ENCODE results near the gene CFAP119. TPM values are rescaled to one million over a fixed set of nuclear protein-coding genes. Genes with fewer than 3 reads are reported as not detected.

The CFAP119 gene
- total RNA-seq, 1 experiment from 2014 or later: 1.1 TPM

- peaks cover 17% of the 10 kb centered on the region for H3K4me1 ChIP-seq (replicated peaks)
- H3K27ac ChIP-seq: 0 out of 2 replicates have a peak overlapping the region, but pooled peaks have one; percentile 9
- peak in 1 of 2 experiments; percentile 49 for DNase-seq (ENCODE audit: low read depth in 1 of 2, low spot score in 2 of 2)
- H3K27me3 ChIP-seq (replicated peaks): no peaks in the 10 kb centered on the region
- H3K36me3 ChIP-seq: peaks cover 71% of the 10 kb centered on the region
- peak overlapping the region; percentile 72 for H3K4me3 ChIP-seq
- H3K9me3 ChIP-seq (replicated peaks): no peaks in the 10 kb centered on the region
Measured at GRCh38 chr16:30761427-30761927, 385 bp downstream of the CFAP119 start.

GRCh38 chr16:30760577-30761426, 1.1 kb downstream of the CFAP119 start:
- Histone ChIP-seq H3K27me3 (replicated peaks) (no peaks in the 10 kb centered on the region), H3K4me3 (peak overlapping the region; percentile 72), H3K36me3 (peaks cover 71% of the 10 kb centered on the region), H3K4me1 (replicated peaks) (peaks cover 17% of the 10 kb centered on the region), H3K27ac (no peak overlapping the region), H3K9me3 (replicated peaks) (no peaks in the 10 kb centered on the region)
- DNase-seq (ENCODE audit: low read depth in 1 of 2, low spot score in 2 of 2): no peak

GRCh38 chr16:30760001-30760559, 1.8 kb downstream of the CFAP119 start:
- DNase-seq (ENCODE audit: low read depth in 1 of 2, low spot score in 2 of 2): no peak
- Histone ChIP-seq H3K4me3 (no peak overlapping the region), H3K27me3 (replicated peaks) (no peaks in the 10 kb centered on the region), H3K36me3 (peaks cover 69% of the 10 kb centered on the region), H3K9me3 (replicated peaks) (no peaks in the 10 kb centered on the region), H3K4me1 (replicated peaks) (peaks cover 17% of the 10 kb centered on the region), H3K27ac (no peak overlapping the region)

- no peak for DNase-seq (ENCODE audit: low read depth in 1 of 2, low spot score in 2 of 2)
- Histone ChIP-seq H3K27ac (no peak overlapping the region), H3K4me3 (no peak overlapping the region), H3K4me1 (replicated peaks) (peaks cover 17% of the 10 kb centered on the region), H3K9me3 (replicated peaks) (no peaks in the 10 kb centered on the region), H3K36me3 (peaks cover 69% of the 10 kb centered on the region), H3K27me3 (replicated peaks) (no peaks in the 10 kb centered on the region)
Measured at GRCh38 chr16:30758988-30759491, 2.8 kb downstream of the CFAP119 start.

GRCh38 chr16:30757316-30757715, 4.5 kb downstream of the CFAP119 start:
- Histone ChIP-seq H3K4me1 (replicated peaks) (peaks cover 7% of the 10 kb centered on the region), H3K9me3 (replicated peaks) (no peaks in the 10 kb centered on the region), H3K4me3 (no peak overlapping the region), H3K27me3 (replicated peaks) (no peaks in the 10 kb centered on the region), H3K27ac (no peak overlapping the region), H3K36me3 (peaks cover 69% of the 10 kb centered on the region)
- no peak for DNase-seq (ENCODE audit: low read depth in 1 of 2, low spot score in 2 of 2)

GRCh38 chr16:30756781-30757100, 5.1 kb downstream of the CFAP119 start:
- H3K27ac ChIP-seq: no peak overlapping the region
- DNase-seq (ENCODE audit: low read depth in 1 of 2, low spot score in 2 of 2): no peak
- no peaks in the 10 kb centered on the region for H3K27me3 ChIP-seq (replicated peaks)
- H3K9me3 ChIP-seq (replicated peaks): no peaks in the 10 kb centered on the region
- H3K4me3 ChIP-seq: no peak overlapping the region
- H3K36me3 ChIP-seq: peaks cover 71% of the 10 kb centered on the region
- peaks cover 7% of the 10 kb centered on the region for H3K4me1 ChIP-seq (replicated peaks)

GRCh38 chr16:30755955-30756780, 5.7 kb downstream of the CFAP119 start:
- peaks cover 77% of the 10 kb centered on the region for H3K36me3 ChIP-seq
- H3K27me3 ChIP-seq (replicated peaks): no peaks in the 10 kb centered on the region
- H3K4me3 ChIP-seq: no peak overlapping the region
- peaks cover 6% of the 10 kb centered on the region for H3K4me1 ChIP-seq (replicated peaks)
- H3K27ac ChIP-seq: no peak overlapping the region
- no peaks in the 10 kb centered on the region for H3K9me3 ChIP-seq (replicated peaks)
- no peak for DNase-seq (ENCODE audit: low read depth in 1 of 2, low spot score in 2 of 2)

GRCh38 chr16:30753596-30753995, 8.3 kb downstream of the CFAP119 start:
- Histone ChIP-seq H3K36me3 (peaks cover 81% of the 10 kb centered on the region), H3K9me3 (replicated peaks) (no peaks in the 10 kb centered on the region)
- no peak for DNase-seq (ENCODE audit: low read depth in 1 of 2, low spot score in 2 of 2)

GRCh38 chr16:30750876-30751465, 10.9 kb downstream of the CFAP119 start:
- no peaks in the 10 kb centered on the region for H3K27me3 ChIP-seq (replicated peaks)
- no peak overlapping the region for H3K4me3 ChIP-seq
- H3K9me3 ChIP-seq (replicated peaks): no peaks in the 10 kb centered on the region
- no peak overlapping the region for H3K27ac ChIP-seq
- no peak for DNase-seq (ENCODE audit: low read depth in 1 of 2, low spot score in 2 of 2)
- H3K4me1 ChIP-seq (replicated peaks): peaks cover 10% of the 10 kb centered on the region
- peaks cover 62% of the 10 kb centered on the region for H3K36me3 ChIP-seq

More at GRCh38 chr16:30753596-30753995, 8.3 kb downstream of the CFAP119 start:
- peaks cover 4% of the 10 kb centered on the region; the same call in 1 of the 2 replicates for H3K4me1 ChIP-seq (replicated peaks)
- H3K27me3 ChIP-seq (replicated peaks): no peaks in the 10 kb centered on the region
- no peak overlapping the region for H3K4me3 ChIP-seq
- no peak overlapping the region for H3K27ac ChIP-seq

GRCh38 chr16:30750201-30750600, 11.7 kb downstream of the CFAP119 start:
- no peaks in the 10 kb centered on the region for H3K9me3 ChIP-seq (replicated peaks)
- no peak overlapping the region for H3K27ac ChIP-seq
- H3K4me3 ChIP-seq: no peak overlapping the region
- H3K27me3 ChIP-seq (replicated peaks): no peaks in the 10 kb centered on the region
- H3K36me3 ChIP-seq: peaks cover 56% of the 10 kb centered on the region
- DNase-seq (ENCODE audit: low read depth in 1 of 2, low spot score in 2 of 2): no peak
- peaks cover 10% of the 10 kb centered on the region for H3K4me1 ChIP-seq (replicated peaks)

GRCh38 chr16:30748634-30749445, 13.0 kb downstream of the CFAP119 start:
- Histone ChIP-seq H3K4me1 (replicated peaks) (peaks cover 10% of the 10 kb centered on the region), H3K9me3 (replicated peaks) (no peaks in the 10 kb centered on the region), H3K4me3 (peak overlapping the region; percentile 64), H3K36me3 (peaks cover 52% of the 10 kb centered on the region), H3K27me3 (replicated peaks) (no peaks in the 10 kb centered on the region), H3K27ac (no peak overlapping the region)
- peak; percentile 15 to 66 for DNase-seq (ENCODE audit: low read depth in 1 of 2, low spot score in 2 of 2)

- H3K27ac ChIP-seq: peak within 1 kb of the TSS; percentile 50
- peak within 1 kb of the TSS; percentile 64 for H3K4me3 ChIP-seq
- peaks cover 10% of the 10 kb centered on the region for H3K4me1 ChIP-seq (replicated peaks)
- peaks cover 51% of the 10 kb centered on the region for H3K36me3 ChIP-seq
- peak; percentile 95 to 99 for DNase-seq (ENCODE audit: low read depth in 1 of 2, low spot score in 2 of 2)
- H3K9me3 ChIP-seq (replicated peaks): no peaks in the 10 kb centered on the region
- H3K27me3 ChIP-seq (replicated peaks): no peaks in the 10 kb centered on the region
Measured at GRCh38 chr16:30747799-30748633, 13.8 kb downstream of the CFAP119 start, which contains the start of gene PHKG2. PHKG2 (plus strand) TSS chr16:30748425; CDS start chr16:30748821, 396 bp downstream.

Data from SJSA1 (cell line).